ENCODE results near the gene GAS2. TPM values are rescaled to one million over a fixed set of nuclear protein-coding genes. Genes with fewer than 3 reads are reported as not detected.
A peak's percentile ranks its signal among the peaks of the same experiment; 100 is the strongest.

Gene GAS2
- total and polyA plus RNA-seq, 2 donors (not counting 3 experiments of a cell fraction or from before 2014, with no cell fraction given): 0.54 to 0.88 TPM

- DNase-seq (ENCODE audit: low read depth, low spot score): no peak
- no peak for TF ChIP-seq FOS (IDR thresholded peaks at IDR 0.05; ENCODE audit: borderline replicate concordance, insufficient read depth, low read length)
- TF ChIP-seq JUN (IDR thresholded peaks at IDR 0.05; ENCODE audit: borderline replicate concordance, insufficient read depth, insufficient read length, low read depth): no peak
- Histone ChIP-seq H3K9ac (replicated peaks; ENCODE audit: extremely low read depth, insufficient read depth, low read length) (no peak overlapping the region), H3K4me2 (ENCODE audit: insufficient read depth, low read length) (no peak overlapping the region), H3K9me3 (replicated peaks; ENCODE audit: control insufficient read depth, insufficient read depth, low read length) (no peaks in the 10 kb centered on the region), H3K79me2 (ENCODE audit: control insufficient read depth, insufficient read depth, low read length) (no peaks in the 10 kb centered on the region), H3K27ac (ENCODE audit: insufficient read depth, low read depth, low read length) (no peak overlapping the region), H3K36me3 (ENCODE audit: control insufficient read depth in 2 of 2, extremely low read depth in 1 of 2, insufficient read depth in 2 of 2, low read length in 2 of 2) (no peaks in the 10 kb centered on the region), H4K20me1 (replicated peaks; ENCODE audit: control insufficient read depth, extremely low read depth, insufficient read depth, low read length) (no peaks in the 10 kb centered on the region), H3K4me1 (ENCODE audit: control insufficient read depth, extremely low read depth, insufficient read depth, low read length) (no peaks in the 10 kb centered on the region), H3K4me3 (replicated peaks in 1 of 3; ENCODE audit: insufficient read depth in 1 of 3, low read depth in 1 of 3, low read length in 3 of 3) (no peak overlapping the region), H3K27me3 (ENCODE audit: control insufficient read depth in 2 of 2, insufficient read depth in 2 of 2, low read length in 2 of 2) (peaks cover 6 to 8% of the 10 kb centered on the region in 2 experiments), H2AFZ (ENCODE audit: low read depth, low read length) (no peak overlapping the region), H3K9me1 (replicated peaks; ENCODE audit: control insufficient read depth, extremely low read depth, insufficient read depth, low read length) (no peaks in the 10 kb centered on the region)
- dilution Hi-C loops (cut with MboI; ENCODE audit: extremely low pct_ligation_motif_present, low sequenced_read_pairs): no loop called here
- no TSS peak for BruUV-seq (replicated peaks)
- CTCF ChIA-PET: no interaction called here
- POLR2A ChIA-PET: no interaction called here
- no peak for FAIRE-seq
- intact Hi-C loops (cut with micrococcal nuclease): no loop called here
Measured at GRCh38 chr11:22752908-22753310, 86.5 kb downstream of the GAS2 start.

- Histone ChIP-seq H3K79me2 (ENCODE audit: control insufficient read depth, insufficient read depth, low read length) (no peaks in the 10 kb centered on the region), H3K9ac (replicated peaks; ENCODE audit: extremely low read depth, insufficient read depth, low read length) (no peak overlapping the region), H3K4me3 (replicated peaks in 1 of 3; ENCODE audit: insufficient read depth in 1 of 3, low read depth in 1 of 3, low read length in 3 of 3) (no peak overlapping the region), H3K27ac (ENCODE audit: insufficient read depth, low read depth, low read length) (no peak overlapping the region), H4K20me1 (replicated peaks; ENCODE audit: control insufficient read depth, extremely low read depth, insufficient read depth, low read length) (no peaks in the 10 kb centered on the region), H3K9me3 (replicated peaks; ENCODE audit: control insufficient read depth, insufficient read depth, low read length) (no peaks in the 10 kb centered on the region), H3K9me1 (replicated peaks; ENCODE audit: control insufficient read depth, extremely low read depth, insufficient read depth, low read length) (no peaks in the 10 kb centered on the region), H3K27me3 (ENCODE audit: control insufficient read depth in 2 of 2, insufficient read depth in 2 of 2, low read length in 2 of 2) (peaks cover 6 to 8% of the 10 kb centered on the region in 2 experiments), H2AFZ (ENCODE audit: low read depth, low read length) (no peak overlapping the region), H3K4me2 (ENCODE audit: insufficient read depth, low read length) (no peak overlapping the region), H3K36me3 (ENCODE audit: control insufficient read depth in 2 of 2, extremely low read depth in 1 of 2, insufficient read depth in 2 of 2, low read length in 2 of 2) (no peaks in the 10 kb centered on the region), H3K4me1 (ENCODE audit: control insufficient read depth, extremely low read depth, insufficient read depth, low read length) (no peaks in the 10 kb centered on the region)
- DNase-seq (ENCODE audit: low read depth, low spot score) (no peak), FAIRE-seq (no peak)
- TF ChIP-seq POLR2AphosphoS5 (IDR thresholded peaks at IDR 0.05; ENCODE audit: insufficient read depth, low read depth, low read length) (no peak), MAX (IDR thresholded peaks at IDR 0.05; ENCODE audit: insufficient read depth, insufficient read length) (peak; percentile 16)
- no TSS peak for BruUV-seq (replicated peaks)
- CTCF ChIA-PET: interaction anchor here (1.0 kb wide), 1 partner anchor 34 kb away, joined by 3 read pairs; no protein-coding TSS in a partner anchor
- dilution Hi-C loops (cut with MboI; ENCODE audit: extremely low pct_ligation_motif_present, low sequenced_read_pairs) (no loop called here), intact Hi-C loops (cut with micrococcal nuclease) (no loop called here)
- POLR2A ChIA-PET: no interaction called here
Measured at GRCh38 chr11:22753416-22753815, 87.0 kb downstream of the GAS2 start.
